Endothelial cell of umbilical vein (primary cell): Measurements from ENCODE around the gene CD38. TPM values are rescaled to one million over a fixed set of nuclear protein-coding genes. Genes with fewer than 3 reads are reported as not detected.

Experiments used
- BruUV-seq: library from RNA; stranded (reverse); fragments of 400-500 nt; replicated peaks from 2 replicates; lab custom pipeline; 2021; lab: Mats Ljungman, UMichigan
- CTCF ChIA-PET: fragments of 300-600, 350-600 bp; sonication (Branson Sonifier 250); formaldehyde crosslinking; loops from one replicate; lab custom pipeline; 2021; ENCODE audit warnings: antibody characterized with exemption, inconsistent platforms; lab: Charles Lee
- POLR2A ChIA-PET: fragments of 300-600, 350-600 bp; sonication (Branson Sonifier 250); formaldehyde crosslinking; loops from one replicate; lab custom pipeline; 2021; ENCODE audit warnings: antibody characterized with exemption, inconsistent platforms; lab: Charles Lee
- DNase-seq: peaks from one replicate; pipeline ENCODE4 v3.0.0-alpha.2; 2011; ENCODE audit warnings: low read depth, low spot score
- FAIRE-seq: peaks from 2 replicates; lab custom pipeline; 2011; peaks lifted over from hg19 to GRCh38; lab: Jason Lieb, UNC
- H2AFZ ChIP-seq: 2 replicates; pipeline ENCODE4 v1.6.0; 2012; ENCODE audit warnings: low read depth, low read length, control low read depth, inconsistent platforms
- H3K27ac ChIP-seq: 2 replicates; pipeline ENCODE4 v1.5.1; 2011; ENCODE audit warnings: low read depth, mild to moderate bottlenecking, control low read depth, low read length, moderate library complexity; ENCODE audit not compliant: insufficient read depth
- H3K27me3 ChIP-seq, 2 experiments: 2 replicates each; pipeline versions ENCODE4 v1.6.0 to v1.6.1; 2011; ENCODE audit warnings: low read length in 2 of 2, mixed read lengths in 1 of 2; ENCODE audit not compliant: control insufficient read depth in 2 of 2, insufficient read depth in 2 of 2
- H3K36me3 ChIP-seq, 2 experiments: 2 replicates in 1 of 2; 3 replicates in 1 of 2; pipeline ENCODE4 v1.5.1; 2011; ENCODE audit warnings: low read length in 2 of 2, mild to moderate bottlenecking in 1 of 2, moderate library complexity in 1 of 2; ENCODE audit not compliant: control insufficient read depth in 2 of 2, insufficient read depth in 2 of 2; ENCODE audit errors: extremely low read depth in 1 of 2
- H3K4me1 ChIP-seq: 3 replicates; pipeline ENCODE4 v1.5.1; 2011; ENCODE audit warnings: mild to moderate bottlenecking, low read length; ENCODE audit not compliant: control insufficient read depth, insufficient read depth; ENCODE audit errors: extremely low read depth
- H3K4me2 ChIP-seq: 2 replicates; pipeline ENCODE4 v1.6.1; 2011; ENCODE audit warnings: low read length, control low read depth, mixed read lengths; ENCODE audit not compliant: insufficient read depth
- H3K4me3 ChIP-seq, 3 experiments: fragments of 200-600 bp in 1 of 3; sonication (generic), shearing (Covaris generic) in 1 of 3; replicated peaks in 1 of 3; 2 replicates each; pipeline ENCODE4 v1.5.1; 2011 to 2016; ENCODE audit warnings: control low read depth in 3 of 3, low read length in 3 of 3, mild to moderate bottlenecking in 2 of 3, inconsistent platforms in 1 of 3, low read depth in 1 of 3, moderate library complexity in 1 of 3; ENCODE audit not compliant: insufficient read depth in 1 of 3
- H3K79me2 ChIP-seq: 2 replicates; pipeline ENCODE4 v1.6.0; 2012; ENCODE audit warnings: low read length, inconsistent platforms; ENCODE audit not compliant: control insufficient read depth, insufficient read depth
- H3K9ac ChIP-seq: replicated peaks from 2 replicates; pipeline ENCODE3; 2011; ENCODE audit warnings: low read length, control low read depth; ENCODE audit not compliant: insufficient read depth; ENCODE audit errors: extremely low read depth
- H3K9me1 ChIP-seq: replicated peaks from 3 replicates; pipeline ENCODE4 v1.6.0; 2011; ENCODE audit warnings: mild to moderate bottlenecking, low read length; ENCODE audit not compliant: control insufficient read depth, insufficient read depth; ENCODE audit errors: extremely low read depth
- H3K9me3 ChIP-seq: replicated peaks from 2 replicates; pipeline ENCODE4 v1.5.1; 2012; ENCODE audit warnings: low read length, inconsistent platforms; ENCODE audit not compliant: control insufficient read depth, insufficient read depth
- H4K20me1 ChIP-seq: replicated peaks from 2 replicates; pipeline ENCODE3; 2011; ENCODE audit warnings: mild to moderate bottlenecking, low read length; ENCODE audit not compliant: control insufficient read depth, insufficient read depth; ENCODE audit errors: extremely low read depth
- CTCF ChIP-seq, 2 donors: IDR thresholded peaks; 1 replicate in 1 of 2; 2 replicates in 1 of 2; pipeline ENCODE4 v1.5.1; 2011; ENCODE audit warnings: low read length in 2 of 2, mild to moderate bottlenecking in 2 of 2, moderate library complexity in 2 of 2, control low read depth in 1 of 2, inconsistent platforms in 1 of 2, low read depth in 1 of 2; ENCODE audit not compliant: insufficient read depth in 1 of 2; ENCODE audit errors: extremely low read depth in 1 of 2
- EZH2 ChIP-seq: IDR thresholded peaks from 2 replicates; pipeline ENCODE4 v1.6.1; 2012; ENCODE audit warnings: borderline replicate concordance, low read depth, mild to moderate bottlenecking, moderate library complexity, low read length, inconsistent platforms; ENCODE audit not compliant: severe bottlenecking
- FOS ChIP-seq: IDR thresholded peaks from 2 replicates; pipeline ENCODE4 v1.6.1; 2011; ENCODE audit warnings: mild to moderate bottlenecking, low read length, moderate library complexity, borderline replicate concordance; ENCODE audit not compliant: insufficient read depth
- GATA2 ChIP-seq: IDR thresholded peaks from 2 replicates; pipeline ENCODE4 v1.7.0; 2011; ENCODE audit warnings: low read depth, mild to moderate bottlenecking, moderate library complexity, mixed read lengths, low read length; ENCODE audit not compliant: insufficient read length, insufficient read depth
- JUN ChIP-seq: IDR thresholded peaks from 2 replicates; pipeline ENCODE4 v1.6.1; 2011; ENCODE audit warnings: borderline replicate concordance, low read depth; ENCODE audit not compliant: insufficient read length, insufficient read depth
- MAX ChIP-seq: IDR thresholded peaks from 2 replicates; pipeline ENCODE4 v1.6.1; 2011; ENCODE audit not compliant: insufficient read depth, insufficient read length
- MYC ChIP-seq: IDR thresholded peaks from one replicate; pipeline ENCODE4 v1.6.1; 2011; ENCODE audit warnings: mild to moderate bottlenecking, low read depth, low read length
- POLR2A ChIP-seq: IDR thresholded peaks from 2 replicates; pipeline ENCODE4 v1.6.1; 2012; ENCODE audit warnings: low read depth, mild to moderate bottlenecking, control low read depth, low read length
- POLR2AphosphoS5 ChIP-seq: IDR thresholded peaks from 2 replicates; pipeline ENCODE4 v1.6.1; 2012; ENCODE audit warnings: low read depth, mild to moderate bottlenecking, control low read depth, low read length, moderate library complexity; ENCODE audit not compliant: insufficient read depth
- dilution Hi-C: fragments of 300-500 bp; cut with MboI; formaldehyde crosslinking; loops from one replicate; pipeline ENCODE4 v1.15.0; 2019; ENCODE audit warnings: low sequenced_read_pairs; ENCODE audit not compliant: extremely low pct_ligation_motif_present
- intact Hi-C: fragments of 100-400 bp; cut with micrococcal nuclease; formaldehyde crosslinking; loops from one replicate; pipeline ENCODE4 v1.10.0; 2022
- polyA plus RNA-seq, 4 experiments: library from polyadenylated mRNA; depleted of rRNA in 3 of 4; stranded (reverse) in 3 of 4; unstranded in 1 of 4; fragments of >200 nt; gene quantifications; 2 replicates each; pipeline versions ENCODE4 v1.2.1 to v1.2.3, GENCODE V29; 2011 to 2012; ENCODE audit warnings: missing spikeins in 1 of 4
- total RNA-seq: library from RNA; stranded (reverse); gene quantifications from 2 replicates; pipeline ENCODE4 v1.2.3, GENCODE V29; 2021

The CD38 gene
- total and polyA plus RNA-seq, 2 donors (not counting 3 experiments of a cell fraction or from before 2014, with no cell fraction given), result 0.11 to 0.31 TPM

- no peak overlapping the region for H3K27ac ChIP-seq
- dilution Hi-C loops, result no loop called here
- POLR2A ChIA-PET, result no interaction called here
- intact Hi-C loops, result no loop called here
- CTCF ChIA-PET, result interaction anchor here (1.0 to 4.3 kb wide), 2 partner anchors 11 to 61 kb away, joined by 5 to 25 read pairs; no protein-coding TSS in a partner anchor
- no peaks in the 10 kb centered on the region for H3K79me2 ChIP-seq
- H3K4me1 ChIP-seq, result no peaks in the 10 kb centered on the region
- H2AFZ ChIP-seq, result no peak overlapping the region
- TF ChIP-seq JUN, result no peak
- H3K27me3 ChIP-seq, result peaks cover 9 to 19% of the 10 kb centered on the region in 2 experiments
- no peaks in the 10 kb centered on the region for H3K36me3 ChIP-seq
- BruUV-seq, result no TSS peak
- FAIRE-seq, result no peak
- no peak overlapping the region for H3K9ac ChIP-seq
- no peak overlapping the region for H3K4me2 ChIP-seq
- H3K9me3 ChIP-seq, result no peaks in the 10 kb centered on the region
- DNase-seq, result no peak
- no peaks in the 10 kb centered on the region for H4K20me1 ChIP-seq
- no peak overlapping the region for H3K4me3 ChIP-seq
- H3K9me1 ChIP-seq, result no peaks in the 10 kb centered on the region
Measured at GRCh38 chr4:15894393-15894792, 116.3 kb downstream of the CD38 start.

GRCh38 chr4:15894921-15895916, 117.1 kb downstream of the CD38 start:
- DNase-seq (no peak), FAIRE-seq (no peak)
- CTCF ChIA-PET, result interaction anchor here (1.0 to 4.3 kb wide), 2 partner anchors 12 to 61 kb away, joined by 5 to 25 read pairs; no protein-coding TSS in a partner anchor

More at GRCh38 chr4:15894921-15895916, 117.1 kb downstream of the CD38 start:
- no peaks in the 10 kb centered on the region for H3K79me2 ChIP-seq
- H3K9me1 ChIP-seq, result no peaks in the 10 kb centered on the region
- no peak overlapping the region for H3K4me2 ChIP-seq
- no peaks in the 10 kb centered on the region for H3K9me3 ChIP-seq
- no peaks in the 10 kb centered on the region for H3K36me3 ChIP-seq
- H4K20me1 ChIP-seq, result no peaks in the 10 kb centered on the region
- H3K27me3 ChIP-seq, result peaks cover 9 to 21% of the 10 kb centered on the region in 2 experiments
- H2AFZ ChIP-seq, result no peak overlapping the region
- BruUV-seq, result no TSS peak
- H3K9ac ChIP-seq, result no peak overlapping the region
- no peak for TF ChIP-seq POLR2AphosphoS5
- no peak for TF ChIP-seq JUN
- TF ChIP-seq GATA2, result no peak
- no peak for TF ChIP-seq MAX
- TF ChIP-seq CTCF (IDR thresholded peaks at IDR 0.05; ENCODE audit: extremely low read depth in 1 of 2, insufficient read depth in 1 of 2, low read depth in 1 of 2, low read length in 2 of 2), result no peak
- no peak for TF ChIP-seq MYC
- TF ChIP-seq POLR2A, result no peak
- no peak for TF ChIP-seq FOS
- no peak for TF ChIP-seq EZH2
- no peaks in the 10 kb centered on the region for H3K4me1 ChIP-seq
- intact Hi-C loops (no loop called here), dilution Hi-C loops (no loop called here)
- H3K4me3 ChIP-seq, result no peak overlapping the region
- no peak overlapping the region for H3K27ac ChIP-seq
- POLR2A ChIA-PET, result no interaction called here
